ENCODE results near the gene GPSM3. TPM values are rescaled to one million over a fixed set of nuclear protein-coding genes. Genes with fewer than 3 reads are reported as not detected.

GPSM3 gene
- total RNA-seq, 2 donors from 2014 or later = 6.7 to 8.6 TPM

DNA sequence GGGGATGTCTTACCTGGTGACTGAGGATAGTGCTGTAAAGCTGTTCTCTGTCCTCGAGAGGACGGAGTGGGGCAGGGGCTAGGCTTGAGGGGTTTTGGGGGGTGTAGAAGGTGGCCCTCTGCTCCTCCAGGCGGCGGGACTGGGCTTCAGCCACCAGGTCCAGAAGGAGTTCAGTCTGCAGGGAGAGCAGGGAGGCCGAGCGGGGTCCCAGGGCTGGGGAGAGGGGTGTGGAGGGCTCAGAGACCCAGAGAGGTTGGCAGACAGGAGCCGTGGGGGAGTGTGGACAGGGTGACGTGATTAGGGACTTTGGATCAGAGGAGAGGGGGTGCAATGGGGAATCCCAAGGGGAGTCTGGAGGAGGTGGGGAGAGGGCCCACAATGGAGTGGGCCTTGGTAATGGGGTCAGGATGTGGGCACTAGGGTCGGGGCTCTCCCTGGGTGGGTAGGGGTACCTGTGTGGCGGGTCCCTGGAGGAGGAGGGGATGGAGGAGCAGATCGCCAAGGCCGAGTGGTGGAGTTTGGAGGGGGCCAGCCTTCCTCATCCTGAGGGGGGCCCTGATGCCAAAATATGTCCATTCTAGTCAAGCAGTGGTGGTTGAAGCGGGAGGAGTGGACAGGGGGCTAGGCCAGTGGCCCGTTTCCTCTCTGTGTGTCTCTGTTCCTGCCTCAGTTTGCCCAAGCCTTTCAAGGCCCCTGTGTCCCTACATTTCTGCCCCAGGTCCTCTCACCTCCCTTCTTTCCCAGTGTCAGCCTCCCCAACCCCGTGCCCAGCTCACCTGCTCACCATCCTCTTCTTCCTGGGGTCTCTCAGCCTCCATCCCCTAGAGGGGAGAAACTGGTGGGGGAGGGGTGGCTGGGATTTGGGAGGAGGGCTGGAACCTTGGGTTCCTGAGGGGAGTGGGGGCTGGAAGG, 491 bp downstream of the GPSM3 start:
- intact Hi-C loops (cut with DNase I) = no loop called here
- DNase-seq = no peak
- no peaks in the 10 kb centered on the region for H3K27me3 ChIP-seq
- TF ChIP-seq, protein P1, sequence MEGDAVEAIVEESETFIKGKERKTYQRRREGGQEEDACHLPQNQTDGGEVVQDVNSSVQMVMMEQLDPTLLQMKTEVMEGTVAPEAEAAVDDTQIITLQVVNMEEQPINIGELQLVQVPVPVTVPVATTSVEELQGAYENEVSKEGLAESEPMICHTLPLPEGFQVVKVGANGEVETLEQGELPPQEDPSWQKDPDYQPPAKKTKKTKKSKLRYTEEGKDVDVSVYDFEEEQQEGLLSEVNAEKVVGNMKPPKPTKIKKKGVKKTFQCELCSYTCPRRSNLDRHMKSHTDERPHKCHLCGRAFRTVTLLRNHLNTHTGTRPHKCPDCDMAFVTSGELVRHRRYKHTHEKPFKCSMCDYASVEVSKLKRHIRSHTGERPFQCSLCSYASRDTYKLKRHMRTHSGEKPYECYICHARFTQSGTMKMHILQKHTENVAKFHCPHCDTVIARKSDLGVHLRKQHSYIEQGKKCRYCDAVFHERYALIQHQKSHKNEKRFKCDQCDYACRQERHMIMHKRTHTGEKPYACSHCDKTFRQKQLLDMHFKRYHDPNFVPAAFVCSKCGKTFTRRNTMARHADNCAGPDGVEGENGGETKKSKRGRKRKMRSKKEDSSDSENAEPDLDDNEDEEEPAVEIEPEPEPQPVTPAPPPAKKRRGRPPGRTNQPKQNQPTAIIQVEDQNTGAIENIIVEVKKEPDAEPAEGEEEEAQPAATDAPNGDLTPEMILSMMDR (IDR thresholded peaks at IDR 0.05) = no peak
- H3K4me3 ChIP-seq = peak overlapping the region; percentile 23
- H3K36me3 ChIP-seq = no peaks in the 10 kb centered on the region
- H3K9ac ChIP-seq (ENCODE audit: low read depth in 2 of 2, low read length in 2 of 2) = peak overlapping the region; percentile 85 to 91
- peak overlapping the region; percentile 82 for H3K27ac ChIP-seq
- no peaks in the 10 kb centered on the region for H3K9me3 ChIP-seq
- H3K4me1 ChIP-seq = peaks cover 2% of the 10 kb centered on the region

DNA sequence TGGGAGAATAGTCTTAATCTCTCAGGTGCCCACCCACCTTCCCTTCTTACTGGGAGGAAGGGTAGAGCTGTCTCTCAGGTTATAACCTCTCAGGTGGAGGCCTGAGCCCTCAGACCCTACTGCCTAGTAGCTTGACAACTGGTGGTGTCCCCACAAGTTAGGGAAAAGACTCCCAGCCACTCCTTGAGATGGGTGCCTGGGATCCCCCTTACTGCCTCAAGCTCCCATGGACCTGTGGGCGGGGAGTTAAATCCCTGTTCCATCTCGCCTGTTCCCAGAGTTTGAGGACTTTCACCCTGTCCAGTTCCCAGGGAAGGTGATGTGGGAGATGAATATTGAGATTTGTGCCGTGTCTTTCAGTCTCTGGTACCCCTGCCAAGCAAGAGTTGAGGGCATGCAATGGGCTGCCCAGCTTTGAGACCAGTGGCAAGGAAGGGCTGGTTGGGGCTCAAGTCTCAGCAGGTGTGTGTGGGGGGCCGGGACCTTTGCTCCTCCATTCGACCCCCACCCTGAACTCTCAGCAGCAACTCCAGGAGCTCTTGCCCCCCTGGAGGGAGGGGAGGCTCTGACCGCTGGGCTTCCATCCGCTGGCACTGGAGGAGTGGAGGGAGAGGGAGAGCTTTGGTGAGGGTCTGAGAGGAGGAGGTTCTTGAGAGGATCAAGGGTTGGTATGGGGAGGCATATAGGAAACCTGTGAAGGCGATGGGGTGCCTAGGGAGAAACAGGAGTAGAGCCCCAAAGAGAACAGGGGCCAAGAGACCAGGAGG, 1.3 kb downstream of the GPSM3 start:
- intact Hi-C loops (cut with DNase I) = no loop called here
- Histone ChIP-seq H3K9ac (ENCODE audit: low read depth in 2 of 2, low read length in 2 of 2) (peak overlapping the region; percentile 85 to 91), H3K4me1 (peaks cover 2% of the 10 kb centered on the region)

DNA sequence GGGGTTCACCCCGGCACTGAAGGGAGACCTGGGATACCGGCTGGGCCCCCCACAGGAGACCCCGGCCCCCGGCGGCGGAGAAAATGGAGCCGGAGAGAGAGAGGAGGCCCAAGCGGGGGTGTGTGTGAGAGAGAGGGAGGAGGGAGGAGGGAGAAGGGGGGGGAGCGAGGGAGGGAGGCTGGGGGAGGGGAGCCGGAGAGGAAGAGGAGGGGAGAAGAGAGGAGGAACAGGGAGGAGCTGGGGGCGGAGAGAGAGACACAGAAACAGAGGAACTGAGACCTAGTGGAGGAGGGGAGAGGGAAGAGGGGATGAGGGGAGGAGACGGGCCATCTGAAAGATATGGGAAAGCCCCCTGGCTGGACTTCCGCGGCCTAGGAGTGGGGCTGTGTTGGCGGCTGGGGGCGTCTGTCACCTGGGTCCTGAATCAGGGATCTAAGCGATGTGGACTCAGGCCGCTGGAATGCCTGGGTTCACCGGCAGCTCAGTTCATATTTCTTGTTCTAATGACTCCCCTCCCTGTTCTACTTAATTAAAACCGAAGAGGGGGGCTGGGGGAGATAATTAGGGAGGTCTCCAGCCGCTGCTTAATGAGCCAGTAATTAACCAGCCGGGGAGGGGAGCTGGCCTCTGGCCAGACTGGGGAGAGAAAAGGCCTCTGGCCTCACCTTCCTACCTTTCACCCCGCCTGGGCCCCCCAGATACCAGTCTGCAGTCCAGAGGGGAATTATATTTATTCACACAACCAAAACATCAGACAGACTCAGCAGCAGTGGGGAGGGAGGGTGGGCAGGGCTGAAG, 2.2 kb downstream of the GPSM3 start, which contains the start of gene PBX2:
Gene PBX2, minus strand, starts transcription at position 149 of the 798 bp plus-strand sequence. CDS start 287 bp downstream, outside the sequence.
- peak; percentile 95 for DNase-seq
- Histone ChIP-seq H3K9ac (ENCODE audit: low read depth in 2 of 2, low read length in 2 of 2) (peak within 1 kb of the TSS; percentile 91), H3K27ac (peak within 1 kb of the TSS; percentile 87), H3K4me1 (peaks cover 2% of the 10 kb centered on the region), H3K4me3 (peak within 1 kb of the TSS; percentile 69), H3K9me3 (no peaks in the 10 kb centered on the region), H3K36me3 (no peaks in the 10 kb centered on the region), H3K27me3 (no peaks in the 10 kb centered on the region)
- TF ChIP-seq, protein P1 (IDR thresholded peaks at IDR 0.05) = no peak
- intact Hi-C loops (cut with DNase I) = no loop called here

More for the DNA sequence above, 1.3 kb downstream of the GPSM3 start:
- H3K4me3 ChIP-seq = peak overlapping the region; percentile 69
- TF ChIP-seq, protein P1 (IDR thresholded peaks at IDR 0.05) = no peak
- peak overlapping the region; percentile 82 for H3K27ac ChIP-seq
- H3K27me3 ChIP-seq = no peaks in the 10 kb centered on the region
- H3K36me3 ChIP-seq = no peaks in the 10 kb centered on the region
- no peak for DNase-seq
- no peaks in the 10 kb centered on the region for H3K9me3 ChIP-seq

DNA sequence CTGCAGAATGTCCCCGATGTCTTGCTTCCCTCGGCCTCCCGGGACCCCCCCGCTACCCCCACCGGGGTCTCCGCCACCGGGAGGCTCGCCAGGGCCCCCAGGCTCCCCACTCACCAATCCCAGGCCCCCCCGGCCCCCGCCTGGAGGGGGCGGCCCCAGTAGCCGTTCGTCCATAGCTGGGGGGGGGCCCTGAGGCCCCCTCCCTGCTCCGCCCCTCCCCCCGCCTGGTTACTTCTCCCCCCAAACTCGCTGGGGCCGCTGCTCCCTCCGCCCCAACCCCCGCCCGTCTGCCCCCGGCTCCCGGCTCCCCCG, 2.7 kb downstream of the GPSM3 start:
- Histone ChIP-seq H3K27ac (peak overlapping the region; percentile 87), H3K27me3 (no peaks in the 10 kb centered on the region), H3K9ac (ENCODE audit: low read depth in 2 of 2, low read length in 2 of 2) (peak overlapping the region; percentile 84 to 91), H3K36me3 (no peaks in the 10 kb centered on the region), H3K4me1 (peaks cover under 1% of the 10 kb centered on the region), H3K9me3 (no peaks in the 10 kb centered on the region), H3K4me3 (peak overlapping the region; percentile 69)
- intact Hi-C loops (cut with DNase I) = no loop called here
- TF ChIP-seq, protein P1 (IDR thresholded peaks at IDR 0.05) = no peak
- DNase-seq = no peak

All from colonic mucosa (tissue), 4 donors.